HEK293T (cell line): ENCODE results near the gene RAPH1.

Experiments used
- CTCF ChIA-PET: fragments of 350-600 bp; formaldehyde crosslinking; extraction: SDS; loops from one replicate; lab custom pipeline; 2021; ENCODE audit warnings: antibody characterized with exemption, inconsistent platforms; lab: Yijun Ruan, JAX
- POLR2A ChIA-PET: fragments of 350-600 bp; formaldehyde crosslinking; extraction: SDS; loops from one replicate; lab custom pipeline; 2020; ENCODE audit warnings: antibody characterized with exemption, inconsistent platforms; lab: Yijun Ruan, JAX
- DNase-seq: peaks from one replicate; pipeline ENCODE4 v3.0.0; 2012; ENCODE audit warnings: mixed read lengths; ENCODE audit errors: extremely low spot score
- ARNT ChIP-seq: fragments of 450-650 bp; IDR thresholded peaks from 2 replicates; pipeline ENCODE4 v1.6.1; 2017; ENCODE audit warnings: mild to moderate bottlenecking
- BHLHE40 ChIP-seq: fragments of 450-650 bp; IDR thresholded peaks from 2 replicates; pipeline ENCODE4 v1.6.1; 2016; ENCODE audit warnings: mild to moderate bottlenecking, moderate library complexity, borderline replicate concordance
- CTBP1 ChIP-seq: fragments of 450-650 bp; IDR thresholded peaks from 2 replicates; pipeline ENCODE4 v1.6.1; 2016; ENCODE audit warnings: borderline replicate concordance
- ELF4 ChIP-seq: fragments of 450-650 bp; IDR thresholded peaks from 2 replicates; pipeline ENCODE4 v1.6.1; 2017; ENCODE audit warnings: antibody characterized with exemption
- FOXA1 ChIP-seq: fragments of 450-650 bp; IDR thresholded peaks from 2 replicates; pipeline ENCODE4 v1.6.1; 2016; ENCODE audit warnings: mild to moderate bottlenecking
- FOXK2 ChIP-seq: fragments of 450-650 bp; IDR thresholded peaks from 2 replicates; pipeline ENCODE4 v1.6.1; 2016; ENCODE audit warnings: mild to moderate bottlenecking
- FOXM1 ChIP-seq: fragments of 450-650 bp; IDR thresholded peaks from 2 replicates; pipeline ENCODE4 v1.6.1; 2017; ENCODE audit warnings: mild to moderate bottlenecking, borderline replicate concordance
- HDGF ChIP-seq: fragments of 450-650 bp; IDR thresholded peaks from 2 replicates; pipeline ENCODE4 v1.6.1; 2017; ENCODE audit warnings: antibody characterized with exemption, borderline replicate concordance
- L3MBTL2 ChIP-seq: fragments of 450-650 bp; conservative IDR thresholded peaks from 2 replicates; pipeline ENCODE4 v1.6.1; 2016; ENCODE audit warnings: mild to moderate bottlenecking
- LEF1 ChIP-seq: fragments of 450-650 bp; IDR thresholded peaks from 2 replicates; pipeline ENCODE4 v1.6.1; 2017; ENCODE audit warnings: mild to moderate bottlenecking, borderline replicate concordance
- NFRKB ChIP-seq: fragments of 450-650 bp; IDR thresholded peaks from 2 replicates; pipeline ENCODE4 v1.6.1; 2016; ENCODE audit warnings: mild to moderate bottlenecking, moderate library complexity
- SP1 ChIP-seq: fragments of 450-650 bp; IDR thresholded peaks from 2 replicates; pipeline ENCODE4 v1.6.1; 2017
- SUZ12 ChIP-seq: fragments of 450-650 bp; IDR thresholded peaks from 2 replicates; pipeline ENCODE4 v1.6.1; 2016; ENCODE audit warnings: mild to moderate bottlenecking
- TARDBP ChIP-seq: fragments of 450-650 bp; IDR thresholded peaks from 2 replicates; pipeline ENCODE4 v1.6.1; 2016
- ZNF384 ChIP-seq: fragments of 450-650 bp; IDR thresholded peaks from 2 replicates; pipeline ENCODE4 v1.6.1; 2016
- TF ChIP-seq, protein P1 (sequence below): fragments of 450-650 bp; IDR thresholded peaks from 2 replicates; pipeline ENCODE4 v1.6.1; 2016

Gene RAPH1

DNA sequence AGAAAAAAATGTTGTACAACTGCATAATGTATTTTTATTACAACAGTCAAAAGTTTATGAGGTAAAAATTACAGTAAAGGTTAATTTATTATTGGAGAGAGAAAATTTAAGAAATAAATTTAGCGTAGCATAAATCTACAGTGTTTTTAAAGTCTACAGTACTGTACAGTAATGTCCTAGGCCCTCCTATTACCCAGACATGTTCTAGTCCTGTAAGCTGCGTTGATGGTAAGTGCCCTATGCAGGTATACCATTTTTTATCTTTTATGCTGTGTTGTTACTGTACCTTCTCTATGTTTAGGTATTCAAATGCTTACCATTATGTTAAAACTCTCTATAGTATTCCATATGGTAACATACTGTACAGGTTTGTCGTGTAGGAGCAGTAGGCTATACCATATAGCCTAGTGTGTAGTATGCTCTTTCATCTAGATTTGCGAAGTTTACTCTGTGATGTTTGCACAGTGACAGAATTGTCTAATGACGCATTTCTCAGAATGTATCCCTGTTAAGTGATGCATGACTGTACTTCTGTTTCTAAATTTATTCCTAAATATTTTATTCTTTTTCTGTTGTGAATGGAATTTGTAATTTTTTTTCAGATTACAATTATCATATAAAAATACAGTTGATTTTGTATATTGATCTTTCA is 182.4 kb downstream of the RAPH1 start:
- CTCF ChIA-PET, result no interaction called here
- no peak for DNase-seq
- POLR2A ChIA-PET, result no interaction called here
- TF ChIP-seq SP1 (no peak), CTBP1 (no peak), FOXK2 (no peak), L3MBTL2 (no peak), NFRKB (no peak), ARNT (no peak), FOXA1 (no peak), ZNF384 (no peak)
- TF ChIP-seq, protein P1, sequence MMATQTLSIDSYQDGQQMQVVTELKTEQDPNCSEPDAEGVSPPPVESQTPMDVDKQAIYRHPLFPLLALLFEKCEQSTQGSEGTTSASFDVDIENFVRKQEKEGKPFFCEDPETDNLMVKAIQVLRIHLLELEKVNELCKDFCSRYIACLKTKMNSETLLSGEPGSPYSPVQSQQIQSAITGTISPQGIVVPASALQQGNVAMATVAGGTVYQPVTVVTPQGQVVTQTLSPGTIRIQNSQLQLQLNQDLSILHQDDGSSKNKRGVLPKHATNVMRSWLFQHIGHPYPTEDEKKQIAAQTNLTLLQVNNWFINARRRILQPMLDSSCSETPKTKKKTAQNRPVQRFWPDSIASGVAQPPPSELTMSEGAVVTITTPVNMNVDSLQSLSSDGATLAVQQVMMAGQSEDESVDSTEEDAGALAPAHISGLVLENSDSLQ, result no peak

- ChIA-PET CTCF (no interaction called here), POLR2A (no interaction called here)
- no peak for TF ChIP-seq FOXA1
- no peak for TF ChIP-seq SUZ12
- no peak for TF ChIP-seq ARNT
- no peak for TF ChIP-seq HDGF
- no peak for TF ChIP-seq ZNF384
- no peak for TF ChIP-seq SP1
- TF ChIP-seq, protein P1, result no peak
- TF ChIP-seq TARDBP, result no peak
- no peak for TF ChIP-seq BHLHE40
- no peak for TF ChIP-seq FOXK2
- TF ChIP-seq LEF1, result no peak
- TF ChIP-seq NFRKB, result no peak
- no peak for DNase-seq
Observed at GRCh38 chr2:203347375-203347774, 187.7 kb downstream of the RAPH1 start.

DNA sequence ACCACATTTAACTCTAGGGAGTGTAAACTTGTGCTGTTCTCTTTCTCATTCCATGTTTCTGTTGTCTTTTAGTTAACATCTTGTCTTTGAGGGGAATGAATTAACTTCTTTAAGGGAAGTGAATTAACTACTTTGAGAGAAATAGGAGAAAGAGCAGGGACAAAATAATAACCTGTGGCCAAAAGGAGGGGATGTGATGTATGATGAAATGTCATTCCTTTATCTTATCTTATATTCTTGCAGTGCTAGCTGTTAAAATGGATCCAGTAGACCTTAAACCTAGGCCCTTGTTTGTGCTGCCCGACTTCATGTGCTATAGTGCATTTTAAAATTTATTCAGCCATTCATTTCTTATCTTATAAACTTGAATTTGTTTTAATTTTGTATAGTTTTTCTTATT is 188.5 kb downstream of the RAPH1 start:
- DNase-seq, result no peak
- POLR2A ChIA-PET, result no interaction called here
- TF ChIP-seq FOXA1 (no peak), ARNT (no peak), NFRKB (no peak), ZNF384 (no peak), LEF1 (no peak), FOXK2 (no peak), ELF4 (no peak), SUZ12 (no peak), TARDBP (no peak), BHLHE40 (no peak), L3MBTL2 (no peak), SP1 (no peak), FOXM1 (no peak), CTBP1 (no peak), HDGF (no peak)
- TF ChIP-seq, protein P1, result no peak
- CTCF ChIA-PET, result interaction anchor here (0.6 kb wide), 1 partner anchor 319 kb away, joined by 5 read pairs; no protein-coding TSS in a partner anchor

DNA sequence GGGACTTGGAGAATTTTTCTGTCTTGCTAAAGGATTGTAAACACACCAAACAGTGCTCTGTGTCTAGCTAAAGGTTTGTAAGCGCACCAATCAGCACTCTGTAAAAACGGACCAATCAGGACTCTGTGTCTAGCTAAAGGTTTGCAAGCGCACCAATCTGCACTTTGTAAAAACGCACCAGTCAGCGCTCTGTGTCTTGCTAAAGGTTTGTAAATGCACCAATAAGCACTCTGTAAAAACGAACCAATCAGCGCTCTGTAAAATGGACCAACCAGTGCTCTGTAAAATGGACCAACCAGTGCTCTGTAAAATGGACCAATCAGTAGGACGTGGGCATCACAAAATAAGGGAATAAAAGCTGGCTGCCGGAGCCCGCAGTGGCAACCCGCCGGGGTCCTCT is 190.4 kb downstream of the RAPH1 start:
- ChIA-PET CTCF (no interaction called here), POLR2A (no interaction called here)
- DNase-seq, result no peak
- TF ChIP-seq NFRKB (no peak), FOXM1 (no peak), HDGF (no peak), L3MBTL2 (no peak), FOXK2 (no peak), LEF1 (no peak), TARDBP (no peak), BHLHE40 (no peak), ZNF384 (no peak), SP1 (no peak)
- TF ChIP-seq, protein P1, result no peak
